C4-2B (cell line): ENCODE results near the gene UBALD2.

ENCODE experiments used
- CTCF ChIP-seq: fragments of 450-650 bp; conservative IDR thresholded peaks from 2 replicates; pipeline ENCODE4 v1.5.1; 2017; ENCODE audit warnings: mild to moderate bottlenecking
- ZFX ChIP-seq: fragments of 450-650 bp; IDR thresholded peaks from 2 replicates; pipeline ENCODE4 v1.6.1; 2017

DNA sequence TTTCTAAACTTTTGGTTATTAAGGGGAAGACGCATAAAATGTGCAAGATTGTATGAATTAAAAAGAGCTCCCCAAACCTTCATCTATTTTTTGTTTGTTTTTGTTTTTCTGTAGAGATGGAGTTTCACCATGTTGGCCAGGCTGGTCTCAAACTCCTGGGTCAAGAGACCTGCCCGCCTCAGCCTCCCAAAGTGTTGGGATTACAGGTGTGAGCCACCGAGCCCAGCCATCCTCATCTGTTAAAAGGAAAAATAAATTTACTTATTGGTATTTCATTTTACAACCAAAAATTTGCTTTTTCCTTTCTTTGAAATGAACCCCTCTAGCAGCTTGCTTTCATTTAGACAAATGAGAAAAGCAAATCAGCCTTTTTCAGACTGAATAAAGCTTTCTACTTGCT lies 48.1 kb upstream of the UBALD2 start:
- TF ChIP-seq CTCF, result no peak
- TF ChIP-seq ZFX, result no peak
